Transverse colon (tissue), 3 donors: ENCODE measurements around the gene OSBPL6.

Experiments
- EP300 ChIP-seq: sonication (generic); formaldehyde crosslinking; IDR thresholded peaks from one replicate; pipeline ENCODE4 v1.6.1; 2017; ENCODE audit warnings: antibody characterized with exemption, low read depth
- POLR2A ChIP-seq: fragments of 450-650 bp; IDR thresholded peaks from one replicate; pipeline ENCODE4 v1.6.1; 2016; ENCODE audit warnings: antibody characterized with exemption, mild to moderate bottlenecking, moderate library complexity
- TF ChIP-seq, protein P1 (sequence below), 5 experiments: fragments of 200-600 bp in 3 of 5; fragments of 450-650 bp in 2 of 5; sonication (generic) in 3 of 5; IDR thresholded peaks; 1 replicate in 2 of 5; 2 replicates in 3 of 5; pipeline ENCODE4 v1.5.1; 2016 to 2017; ENCODE audit warnings: antibody characterized with exemption in 5 of 5, inconsistent platforms in 3 of 5, mild to moderate bottlenecking in 2 of 5, moderate library complexity in 1 of 5

DNA sequence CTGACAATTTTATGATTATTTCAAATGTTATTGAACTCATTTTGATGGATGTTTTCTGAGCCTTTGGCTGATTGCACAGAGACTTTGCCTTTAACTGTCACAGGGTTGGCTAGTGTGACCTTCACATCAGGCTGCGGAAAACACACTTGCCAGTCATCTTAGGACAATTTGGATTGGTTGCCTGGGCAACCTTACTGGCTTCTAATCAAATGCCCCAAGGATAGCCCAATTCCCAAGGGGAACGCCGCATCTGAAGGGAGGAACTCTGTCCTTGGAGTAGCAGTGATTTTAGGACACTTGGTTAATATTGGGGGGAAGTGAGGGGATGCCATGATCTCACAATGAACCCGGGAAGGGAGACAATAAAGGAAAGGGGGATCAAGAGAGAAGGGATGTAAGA is 29.5 kb downstream of the OSBPL6 start:
- TF ChIP-seq, protein P1, sequence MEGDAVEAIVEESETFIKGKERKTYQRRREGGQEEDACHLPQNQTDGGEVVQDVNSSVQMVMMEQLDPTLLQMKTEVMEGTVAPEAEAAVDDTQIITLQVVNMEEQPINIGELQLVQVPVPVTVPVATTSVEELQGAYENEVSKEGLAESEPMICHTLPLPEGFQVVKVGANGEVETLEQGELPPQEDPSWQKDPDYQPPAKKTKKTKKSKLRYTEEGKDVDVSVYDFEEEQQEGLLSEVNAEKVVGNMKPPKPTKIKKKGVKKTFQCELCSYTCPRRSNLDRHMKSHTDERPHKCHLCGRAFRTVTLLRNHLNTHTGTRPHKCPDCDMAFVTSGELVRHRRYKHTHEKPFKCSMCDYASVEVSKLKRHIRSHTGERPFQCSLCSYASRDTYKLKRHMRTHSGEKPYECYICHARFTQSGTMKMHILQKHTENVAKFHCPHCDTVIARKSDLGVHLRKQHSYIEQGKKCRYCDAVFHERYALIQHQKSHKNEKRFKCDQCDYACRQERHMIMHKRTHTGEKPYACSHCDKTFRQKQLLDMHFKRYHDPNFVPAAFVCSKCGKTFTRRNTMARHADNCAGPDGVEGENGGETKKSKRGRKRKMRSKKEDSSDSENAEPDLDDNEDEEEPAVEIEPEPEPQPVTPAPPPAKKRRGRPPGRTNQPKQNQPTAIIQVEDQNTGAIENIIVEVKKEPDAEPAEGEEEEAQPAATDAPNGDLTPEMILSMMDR (IDR thresholded peaks at IDR 0.05): no peak
- TF ChIP-seq POLR2A (no peak), EP300 (no peak)
